SU-DHL-6 (cell line): ENCODE data around the gene ZNF710.

Experiments
- H2AFZ ChIP-seq: fragments of 200-600 bp; sonication (generic); 2 replicates; pipeline ENCODE4 v1.6.1; 2014; ENCODE audit warnings: low read depth, mild to moderate bottlenecking, moderate library complexity, mixed read lengths, antibody characterized with exemption, low read length; ENCODE audit not compliant: severe bottlenecking
- H3F3A ChIP-seq: fragments of 200-600 bp; shearing (Covaris generic); 2 replicates; pipeline ENCODE4 v1.6.0; 2016; ENCODE audit warnings: antibody characterized with exemption, mild to moderate bottlenecking; ENCODE audit not compliant: insufficient read depth
- H3K27ac ChIP-seq: fragments of 200-600 bp; sonication (generic); 2 replicates; pipeline ENCODE4 v1.5.1; 2016; ENCODE audit warnings: low read depth, mild to moderate bottlenecking, low read length, moderate library complexity, mixed read lengths
- H3K27me3 ChIP-seq: fragments of 200-600 bp; sonication (generic), shearing (Covaris generic); 2 replicates; pipeline ENCODE4 v1.6.0; 2014; ENCODE audit warnings: mild to moderate bottlenecking, low read length
- H3K36me3 ChIP-seq: fragments of 200-600 bp; sonication (generic); 2 replicates; pipeline ENCODE4 v1.6.1; 2014; ENCODE audit warnings: mild to moderate bottlenecking, low read length, mixed read lengths
- H3K4me2 ChIP-seq: fragments of 300-600, 200-600 bp; shearing (Covaris generic), sonication (generic); 2 replicates; pipeline ENCODE4 v1.6.0; 2014; ENCODE audit warnings: low read length, low read depth, mild to moderate bottlenecking; ENCODE audit not compliant: poor library complexity, severe bottlenecking
- H3K4me3 ChIP-seq: fragments of 200-600 bp; sonication (generic); 2 replicates; pipeline ENCODE4 v1.5.1; 2014; ENCODE audit warnings: antibody characterized with exemption, low read length, mild to moderate bottlenecking, mixed read lengths; ENCODE audit not compliant: insufficient read depth, poor library complexity, severe bottlenecking
- H3K79me2 ChIP-seq: fragments of 200-600 bp; sonication (generic); 2 replicates; pipeline ENCODE4 v1.6.1; 2014; ENCODE audit warnings: mild to moderate bottlenecking, low read length, moderate library complexity; ENCODE audit not compliant: insufficient read depth
- H3K9ac ChIP-seq: fragments of 200-600 bp; sonication (generic); 2 replicates; pipeline ENCODE4 v1.7.0; 2014; ENCODE audit warnings: mild to moderate bottlenecking, low read length
- H3K9me2 ChIP-seq: fragments of 200-600 bp; sonication (generic); replicated peaks from 2 replicates; pipeline ENCODE4 v1.6.1; 2014; ENCODE audit warnings: low read length; ENCODE audit not compliant: insufficient read depth
- H3K9me3 ChIP-seq: fragments of 200-600 bp; sonication (generic); 2 replicates; pipeline ENCODE4 v1.6.1; 2014; ENCODE audit warnings: low read length, mixed read lengths; ENCODE audit not compliant: insufficient read depth
- H4K20me1 ChIP-seq: fragments of 200-600 bp; sonication (generic); 2 replicates; pipeline ENCODE4 v1.6.1; 2014; ENCODE audit warnings: low read depth, mild to moderate bottlenecking, antibody characterized with exemption, low read length, moderate library complexity, mixed read lengths
- CTCF ChIP-seq: fragments of 200-600 bp; sonication (generic); IDR thresholded peaks from one replicate; pipeline ENCODE4 v1.5.1; 2017; ENCODE audit warnings: antibody characterized with exemption, mild to moderate bottlenecking, low read length, moderate library complexity; ENCODE audit not compliant: insufficient read depth, poor library complexity, severe bottlenecking
- EZH2phosphoT487 ChIP-seq: fragments of 200-600 bp; sonication (generic), shearing (Covaris generic); conservative IDR thresholded peaks from 2 replicates; pipeline ENCODE4 v1.6.1; 2018; ENCODE audit warnings: mild to moderate bottlenecking, antibody characterized with exemption, low read length, moderate library complexity, mixed read lengths

The ZNF710 gene

GRCh38 chr15:89967881-89968280 is 33.2 kb upstream of the ZNF710 start:
- Histone ChIP-seq H3K4me3 (no peak overlapping the region), H3F3A (no peaks in the 10 kb centered on the region), H3K36me3 (no peaks in the 10 kb centered on the region), H2AFZ (no peak overlapping the region), H3K4me2 (no peak overlapping the region), H4K20me1 (no peaks in the 10 kb centered on the region), H3K9me3 (no peaks in the 10 kb centered on the region), H3K79me2 (no peaks in the 10 kb centered on the region), H3K9me2 (no peaks in the 10 kb centered on the region), H3K27ac (no peak overlapping the region), H3K27me3 (no peaks in the 10 kb centered on the region), H3K9ac (no peak overlapping the region)
- TF ChIP-seq CTCF, result no peak
- no peak for TF ChIP-seq EZH2phosphoT487

DNA sequence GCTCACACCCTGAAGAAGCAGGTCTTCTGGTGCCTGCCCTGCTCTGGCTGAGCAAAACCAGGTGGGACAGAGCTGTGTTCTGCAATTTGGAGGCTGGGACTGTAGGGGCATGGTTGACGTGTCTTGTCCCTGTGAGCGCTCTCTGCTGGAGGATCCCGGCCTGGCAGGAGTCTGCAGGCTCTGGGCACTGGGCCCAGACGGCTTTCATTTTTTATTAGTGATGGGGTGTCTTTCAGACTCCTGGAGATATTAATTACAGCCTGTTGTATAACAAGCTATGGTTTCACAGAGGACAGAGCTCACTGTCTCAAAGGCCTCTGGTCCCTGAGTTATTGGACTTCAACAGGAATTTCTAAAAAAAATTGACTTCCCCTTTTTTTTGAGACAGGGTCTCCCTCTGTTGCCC is 29.5 kb upstream of the ZNF710 start:
- H3K27me3 ChIP-seq, result no peaks in the 10 kb centered on the region
- H3K9me2 ChIP-seq, result no peaks in the 10 kb centered on the region
- H3K4me2 ChIP-seq, result no peak overlapping the region
- H2AFZ ChIP-seq, result no peak overlapping the region
- H3K9me3 ChIP-seq, result no peaks in the 10 kb centered on the region
- H3K4me3 ChIP-seq, result no peak overlapping the region
- H3F3A ChIP-seq, result no peaks in the 10 kb centered on the region
- no peak overlapping the region for H3K9ac ChIP-seq
- H3K27ac ChIP-seq, result no peak overlapping the region
- TF ChIP-seq EZH2phosphoT487, result no peak
- peak; percentile 74 for TF ChIP-seq CTCF
- no peaks in the 10 kb centered on the region for H4K20me1 ChIP-seq
- no peaks in the 10 kb centered on the region for H3K79me2 ChIP-seq
- no peaks in the 10 kb centered on the region for H3K36me3 ChIP-seq

DNA sequence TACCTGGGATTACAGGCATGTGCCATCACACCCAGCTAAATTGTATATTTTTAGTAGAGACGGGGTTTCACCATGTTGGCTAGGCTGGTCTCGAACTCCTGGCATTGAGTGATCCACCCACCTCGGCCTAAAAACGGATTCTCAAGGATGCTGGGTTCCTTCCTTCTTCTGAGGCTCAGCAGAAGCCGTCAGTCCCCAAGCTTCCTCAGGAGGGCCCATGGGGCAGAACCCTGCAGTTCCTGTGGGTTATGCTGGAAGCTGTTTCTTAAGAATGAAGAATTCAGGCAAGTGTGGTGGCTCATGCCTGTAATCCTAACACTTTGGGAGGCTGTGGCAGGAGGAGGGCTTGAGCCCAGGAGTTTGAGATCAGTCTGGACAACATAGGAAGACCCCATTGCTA is 29.0 kb upstream of the ZNF710 start:
- H3K36me3 ChIP-seq, result no peaks in the 10 kb centered on the region
- H3K79me2 ChIP-seq, result no peaks in the 10 kb centered on the region
- H3F3A ChIP-seq, result no peaks in the 10 kb centered on the region
- TF ChIP-seq EZH2phosphoT487 (no peak), CTCF (no peak)
- no peak overlapping the region for H3K9ac ChIP-seq
- no peaks in the 10 kb centered on the region for H3K9me3 ChIP-seq
- H3K27ac ChIP-seq, result no peak overlapping the region
- no peaks in the 10 kb centered on the region for H4K20me1 ChIP-seq
- no peak overlapping the region for H3K4me2 ChIP-seq
- H3K27me3 ChIP-seq, result no peaks in the 10 kb centered on the region
- no peak overlapping the region for H2AFZ ChIP-seq
- H3K9me2 ChIP-seq, result no peaks in the 10 kb centered on the region
- H3K4me3 ChIP-seq, result no peak overlapping the region
